Kidney (tissue), 14 donors: ENCODE results near the gene DPYSL3. TPM values are rescaled to one million over a fixed set of nuclear protein-coding genes. Genes with fewer than 3 reads are reported as not detected.
"Not testable (repeated sequence)": the region's sequence is repeated elsewhere in the genome, so short reads cannot be mapped to it uniquely, and the experiment has no call there.

Experiments
- DNase-seq, 5 donors: peaks; one replicate each; pipeline ENCODE4 v3.0.0-alpha.2; 2013 to 2020
- FAIRE-seq: peaks from 2 replicates; lab custom pipeline; 2012; peaks lifted over from hg19 to GRCh38; lab: Jason Lieb, UNC
- H3K27ac ChIP-seq, 2 donors: one replicate each; pipeline ENCODE4 v1.7.0; 2013; ENCODE audit warnings: low read depth in 2 of 2, low read length in 2 of 2, inconsistent platforms in 1 of 2
- H3K27me3 ChIP-seq: one replicate; pipeline ENCODE4 v1.7.1; 2013; ENCODE audit warnings: low read length, inconsistent platforms; ENCODE audit not compliant: control insufficient read depth, insufficient read depth
- H3K36me3 ChIP-seq, 3 donors: one replicate each; pipeline versions ENCODE4 v1.7.0 to v1.7.1; 2013; ENCODE audit warnings: low read length in 3 of 3, control low read depth in 1 of 3, inconsistent platforms in 1 of 3; ENCODE audit not compliant: insufficient read depth in 3 of 3, control insufficient read depth in 2 of 3
- H3K4me1 ChIP-seq, 3 donors: one replicate each; pipeline versions ENCODE4 v1.7.0 to v1.7.1; 2013; ENCODE audit warnings: low read length in 3 of 3, inconsistent platforms in 1 of 3, low read depth in 1 of 3; ENCODE audit not compliant: control insufficient read depth in 2 of 3, insufficient read depth in 2 of 3
- H3K4me3 ChIP-seq, 3 donors: one replicate each; pipeline versions ENCODE4 v1.7.0 to v1.8.1; 2013; ENCODE audit warnings: low read length in 3 of 3, control low read depth in 1 of 3, inconsistent platforms in 1 of 3
- H3K9ac ChIP-seq, 3 donors: one replicate each; pipeline versions ENCODE4 v1.7.0 to v1.7.1; 2013; ENCODE audit warnings: low read length in 3 of 3, control low read depth in 1 of 3, inconsistent platforms in 1 of 3
- H3K9me3 ChIP-seq, 3 donors: one replicate each; pipeline versions ENCODE4 v1.7.0 to v1.7.1; 2013; ENCODE audit warnings: low read length in 3 of 3, control low read depth in 1 of 3, inconsistent platforms in 1 of 3; ENCODE audit not compliant: control insufficient read depth in 2 of 3, insufficient read depth in 1 of 3
- CTCF ChIP-seq: IDR thresholded peaks from 3 replicates; pipeline ENCODE4 v1.5.1; 2012; ENCODE audit warnings: mild to moderate bottlenecking, moderate library complexity, borderline replicate concordance; ENCODE audit not compliant: insufficient read depth; ENCODE audit errors: extremely low read depth
- intact Hi-C: fragments of 100-400 bp; cut with DNase I; formaldehyde crosslinking; loops from one replicate; pipeline ENCODE4 v1.11.1; 2022
- polyA plus RNA-seq: library from polyadenylated mRNA; stranded (reverse); fragments of 350-450 nt; fragmentation: Illumina TruSeq; extraction: RNeasy Lipid Tissue Mini Kit (QIAGEN cat#74804); gene quantifications from one replicate; pipeline ENCODE4 v1.2.3, GENCODE V29; 2014; ENCODE audit warnings: low read depth, low replicate concordance; ENCODE audit not compliant: insufficient read depth
- total RNA-seq: library from RNA; stranded (reverse); fragmentation: NEBNext Ultra II Directional; extraction: Animal tissue kit (Norgen Biotek cat#: 25700); gene quantifications from one replicate; pipeline ENCODE4 v1.2.1, GENCODE V29; 2021
- donor health status: control.
- donor health status: control.
- donor health status: control.
- donor health status: control.
- donor health status: control.
- donor health status: DM: yes; HTN: yes; CAD: no.
- donor health status: Normal renal cell carcinoma (clear cell type).

DPYSL3 gene
- total and polyA plus RNA-seq, 2 donors from 2014 or later: 7.1 to 19.1 TPM

- TF ChIP-seq CTCF: no peak
- DNase-seq (no peak), FAIRE-seq (no peak)
- no peak overlapping the region for H3K4me3 ChIP-seq
- H3K36me3 ChIP-seq: no peaks in the 10 kb centered on the region
- no peaks in the 10 kb centered on the region for H3K4me1 ChIP-seq
- intact Hi-C loops: no loop called here
- H3K9ac ChIP-seq: no peak overlapping the region
- no peaks in the 10 kb centered on the region for H3K9me3 ChIP-seq
- no peaks in the 10 kb centered on the region for H3K27me3 ChIP-seq
- no peak overlapping the region for H3K27ac ChIP-seq
These were observed 45.3 kb upstream of the DPYSL3 start for GRCh38 chr5:147555176-147555575.

DNA sequence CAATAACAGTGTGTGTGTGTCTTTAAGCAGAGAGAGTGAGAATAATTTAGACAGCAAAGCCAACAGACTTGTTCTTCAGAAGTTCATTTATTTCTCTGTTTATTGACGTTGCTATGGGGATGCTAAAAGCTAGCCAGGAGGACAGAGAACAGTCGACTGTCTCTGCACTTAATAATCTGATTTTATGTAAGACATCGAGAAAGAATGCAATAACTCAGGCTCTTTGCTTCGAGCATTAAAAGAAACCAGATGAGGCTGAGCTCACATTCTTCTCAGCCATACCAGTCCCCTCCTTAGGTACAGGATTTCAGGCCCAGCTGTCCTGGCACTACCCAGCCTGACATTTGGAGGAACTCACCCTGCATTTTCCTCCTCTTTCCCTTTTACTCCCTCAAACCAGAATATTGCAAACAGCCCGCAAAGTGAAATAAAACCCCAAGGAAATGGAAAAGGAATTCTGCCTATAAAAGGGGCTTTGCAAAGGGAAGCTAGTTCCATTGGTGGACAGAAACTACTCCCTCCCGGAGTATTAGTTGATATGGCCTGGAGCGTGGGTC is 44.5 kb upstream of the DPYSL3 start:
- FAIRE-seq: no peak
- no peaks in the 10 kb centered on the region for H3K36me3 ChIP-seq
- no peak overlapping the region for H3K9ac ChIP-seq
- H3K4me3 ChIP-seq: peak overlapping the region in 1 of 3 donors; percentile 34
- H3K9me3 ChIP-seq: no peaks in the 10 kb centered on the region
- no peak overlapping the region for H3K27ac ChIP-seq
- no peaks in the 10 kb centered on the region for H3K4me1 ChIP-seq
- intact Hi-C loops: no loop called here
- H3K27me3 ChIP-seq: no peaks in the 10 kb centered on the region
- DNase-seq: peak in 3 of 5 donors; percentile 27 to 88 (median 67)
- TF ChIP-seq CTCF: no peak

DNA sequence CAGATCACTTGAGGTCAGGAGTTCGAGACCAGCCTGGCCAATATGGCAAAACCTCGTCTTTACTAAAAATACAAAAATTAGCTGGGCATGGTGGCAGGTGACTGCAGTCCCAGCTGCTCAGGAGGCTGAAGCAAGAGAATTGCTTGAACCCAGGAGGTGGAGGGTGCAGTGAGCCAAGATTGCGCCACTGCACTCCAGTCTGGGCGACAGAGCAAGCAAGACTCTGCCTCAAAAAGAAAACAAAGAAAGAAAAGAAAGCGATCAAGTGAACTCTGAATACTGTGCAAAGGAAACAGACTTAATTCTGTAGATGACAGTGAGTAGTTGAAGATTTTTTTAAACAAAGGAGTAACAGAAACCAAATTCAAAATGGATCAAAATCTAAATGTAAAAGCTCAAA is 43.9 kb upstream of the DPYSL3 start:
- FAIRE-seq: not testable (repeated sequence)

GRCh38 chr5:147552897-147553296 is 43.0 kb upstream of the DPYSL3 start:
- Histone ChIP-seq H3K9me3 (no peaks in the 10 kb centered on the region), H3K4me1 (no peaks in the 10 kb centered on the region), H3K4me3 (no peak overlapping the region), H3K36me3 (no peaks in the 10 kb centered on the region), H3K27ac (no peak overlapping the region), H3K27me3 (no peaks in the 10 kb centered on the region), H3K9ac (no peak overlapping the region)
- intact Hi-C loops: no loop called here
- FAIRE-seq (no peak), DNase-seq (no peak)
- TF ChIP-seq CTCF: no peak

More for the DNA sequence above, 43.9 kb upstream of the DPYSL3 start:
- H3K9ac ChIP-seq, H3K27me3 ChIP-seq, H3K4me3 ChIP-seq, DNase-seq, H3K9me3 ChIP-seq, H3K36me3 ChIP-seq, intact Hi-C loops, H3K27ac ChIP-seq, H3K4me1 ChIP-seq: not testable (repeated sequence)
